G401.6 (cell line): ENCODE results near the gene SLC8A3.

Experiments
- FAIRE-seq: peaks from 2 replicates; lab custom pipeline; 2012; peaks lifted over from hg19 to GRCh38; lab: Jason Lieb, UNC

The SLC8A3 gene

DNA sequence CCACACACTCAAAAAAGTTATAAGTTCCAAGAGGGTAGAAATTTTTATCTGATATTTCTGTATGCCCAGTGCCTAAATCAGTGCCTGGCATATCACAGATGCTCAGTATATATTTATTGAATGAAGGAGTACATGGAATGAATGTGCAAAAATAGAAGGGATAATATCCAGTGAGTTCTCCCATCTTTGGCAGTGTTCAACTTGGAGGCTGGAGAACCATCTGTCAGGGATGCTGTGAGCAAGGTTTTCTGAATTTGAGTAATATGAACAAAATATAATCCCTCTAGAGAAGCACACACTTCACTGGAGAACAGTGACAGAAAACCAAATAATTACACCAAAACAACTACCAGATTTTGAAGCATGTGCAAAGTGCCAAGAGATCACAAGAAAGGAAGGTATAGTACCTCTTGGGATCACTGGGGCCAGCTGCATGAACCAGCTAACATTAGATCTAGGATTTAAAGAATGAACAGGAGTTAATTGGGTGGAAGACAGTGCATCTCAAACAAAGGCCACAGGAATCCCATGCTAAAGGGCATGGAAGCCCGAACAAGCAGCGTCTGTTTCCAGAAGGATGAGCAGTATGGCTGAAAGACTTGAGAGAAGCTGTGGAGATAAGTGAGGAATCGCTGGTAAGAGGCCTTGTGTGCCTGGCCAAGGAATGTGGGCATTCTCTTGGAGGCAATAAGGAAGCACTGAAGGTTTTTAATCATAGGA, 11.5 kb downstream of the SLC8A3 start:
- FAIRE-seq, result no peak

GRCh38 chr14:70173569-70173968, 15.2 kb downstream of the SLC8A3 start:
- FAIRE-seq, result no peak

- FAIRE-seq, result no peak
Measured at GRCh38 chr14:70171726-70172125, 17.0 kb downstream of the SLC8A3 start.

DNA sequence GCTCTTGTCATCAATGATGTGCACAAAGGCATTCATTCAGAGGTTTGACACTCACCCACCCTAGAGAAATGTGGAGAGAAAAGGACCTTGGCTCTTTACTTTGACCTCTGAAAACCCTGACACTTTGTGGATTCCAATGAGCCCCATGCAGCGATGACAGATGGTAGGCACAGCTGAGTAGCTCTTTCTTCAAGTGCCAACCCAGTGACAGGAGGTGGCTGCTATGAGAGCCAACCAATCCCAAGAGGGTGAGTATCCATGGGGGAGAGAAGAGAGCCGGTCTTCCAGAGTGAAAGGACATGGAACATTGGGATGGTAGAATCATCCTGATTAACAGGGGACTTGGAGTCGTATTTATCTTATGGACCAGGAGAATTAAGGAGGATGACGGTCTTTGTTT, 17.8 kb downstream of the SLC8A3 start:
- no peak for FAIRE-seq

DNA sequence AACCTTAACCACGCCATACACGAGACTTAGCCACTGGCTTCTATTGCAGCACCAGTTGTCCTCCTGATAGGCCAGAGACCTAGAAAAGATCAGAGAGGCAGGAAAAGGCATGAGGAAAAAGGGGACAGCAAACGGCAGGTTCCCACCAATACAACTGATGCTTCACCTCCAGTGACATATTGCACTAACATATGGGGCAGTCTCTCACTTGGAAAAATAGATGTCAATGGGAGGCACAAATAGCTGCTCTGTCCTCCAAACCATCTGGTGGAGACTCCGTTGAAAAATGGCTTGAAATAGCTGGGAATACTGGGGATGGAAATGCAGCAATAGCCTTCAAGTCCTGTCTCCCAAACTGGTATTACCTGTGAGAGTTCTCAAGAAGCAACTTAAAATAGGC, 20.3 kb downstream of the SLC8A3 start:
- no peak for FAIRE-seq

- no peak for FAIRE-seq
Measured at GRCh38 chr14:70166530-70167203, 22.1 kb downstream of the SLC8A3 start.

- FAIRE-seq, result no peak
Measured at GRCh38 chr14:70162358-70162757, 26.4 kb downstream of the SLC8A3 start.

DNA sequence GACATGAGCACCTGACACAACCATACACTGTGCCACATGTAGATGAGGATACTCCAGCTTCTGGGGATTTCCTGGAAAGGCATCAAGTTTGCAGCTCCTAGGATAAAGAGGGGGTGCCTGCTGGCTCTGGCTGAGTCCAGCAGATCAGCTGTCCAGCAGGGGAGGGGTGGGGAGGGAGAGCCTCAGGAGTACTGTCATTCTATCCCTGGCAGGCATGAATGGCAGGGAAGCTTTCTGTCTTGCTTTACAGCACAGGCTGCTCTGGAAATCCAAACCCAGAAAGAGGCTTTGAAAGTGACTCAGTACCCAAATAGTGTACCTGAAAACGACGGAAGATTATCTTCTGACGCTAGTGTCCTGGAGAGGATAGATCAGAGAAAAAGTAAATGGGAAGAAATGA, 32.2 kb downstream of the SLC8A3 start:
- no peak for FAIRE-seq

DNA sequence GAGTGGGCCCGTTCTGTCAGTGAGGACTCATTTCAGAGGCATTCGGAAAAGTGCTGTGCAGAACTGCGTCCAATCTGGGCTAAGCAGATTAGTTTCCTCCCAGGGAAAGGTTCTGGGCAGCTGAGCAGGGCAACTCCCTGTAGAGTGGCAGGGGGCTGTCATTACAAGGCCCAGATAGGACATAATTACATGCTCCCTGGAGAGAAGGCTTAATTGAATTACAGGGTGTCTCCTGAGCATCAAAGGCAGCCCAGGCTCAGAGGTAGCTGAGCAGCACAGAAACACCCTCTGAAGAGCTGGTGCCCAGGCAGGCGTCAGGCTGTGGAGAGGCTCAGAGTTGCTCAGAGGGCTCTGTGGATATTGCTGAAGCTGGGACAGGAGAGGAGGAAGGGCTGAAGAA, 36.0 kb downstream of the SLC8A3 start:
- FAIRE-seq, result no peak

GRCh38 chr14:70152081-70152480, 36.7 kb downstream of the SLC8A3 start:
- no peak for FAIRE-seq

- no peak for FAIRE-seq
Measured at GRCh38 chr14:70149596-70150165, 39.1 kb downstream of the SLC8A3 start.

DNA sequence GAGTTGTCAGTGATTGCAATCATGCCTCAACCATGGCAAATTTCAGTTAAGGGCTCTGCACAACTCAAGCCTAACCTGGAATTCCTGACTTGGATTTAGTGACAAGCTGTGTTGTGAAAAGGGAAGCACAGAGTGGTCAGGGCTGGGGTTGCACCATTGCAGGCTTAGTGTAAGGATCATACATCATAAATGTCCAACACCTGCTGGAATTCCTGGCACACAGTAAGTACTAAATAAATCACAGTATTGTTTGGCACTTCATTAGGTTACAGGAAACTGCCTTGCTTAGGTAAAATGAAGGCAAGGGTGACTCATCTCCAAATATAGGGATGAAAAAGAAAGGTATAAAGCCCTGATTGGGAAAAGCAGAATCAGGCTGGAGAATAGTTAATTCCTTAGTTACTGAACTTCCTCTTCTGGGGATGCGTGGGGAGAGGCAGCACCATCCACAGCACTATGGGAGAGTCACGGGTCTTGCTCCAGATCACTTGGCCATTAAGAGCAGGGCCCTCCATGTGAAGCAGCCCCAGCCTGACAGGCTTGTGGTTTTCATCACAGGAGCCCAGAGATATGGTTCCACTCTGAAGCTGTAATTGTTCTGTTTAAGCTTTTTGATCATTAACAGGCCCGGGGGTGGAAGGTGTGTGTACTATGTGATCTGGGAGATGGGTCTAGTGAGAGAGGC, 39.7 kb downstream of the SLC8A3 start:
- FAIRE-seq, result no peak

GRCh38 chr14:70148351-70148750, 40.4 kb downstream of the SLC8A3 start:
- FAIRE-seq, result no peak

GRCh38 chr14:70144046-70144445, 44.7 kb downstream of the SLC8A3 start:
- FAIRE-seq, result no peak

DNA sequence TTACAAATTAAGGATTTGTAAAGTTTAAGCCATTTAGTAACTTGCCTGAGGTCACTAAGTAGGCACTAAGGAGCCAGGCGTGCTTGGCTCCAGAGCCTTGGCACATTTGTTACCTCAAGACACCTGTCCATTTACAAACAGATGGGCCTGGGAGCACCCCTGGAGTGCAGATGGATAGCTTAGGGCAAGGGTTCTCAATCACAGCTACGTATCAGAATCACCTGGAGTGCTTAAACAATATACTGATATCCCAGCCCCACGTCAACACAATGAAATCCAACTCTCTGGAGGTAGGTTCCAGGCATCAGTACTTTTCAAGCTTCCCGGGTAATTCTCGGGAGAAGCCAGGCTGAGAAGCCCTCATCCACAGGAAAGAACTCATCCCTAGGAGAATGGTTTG, 45.4 kb downstream of the SLC8A3 start:
- FAIRE-seq, result no peak

GRCh38 chr14:70140614-70141013, 48.1 kb downstream of the SLC8A3 start:
- FAIRE-seq, result no peak

GRCh38 chr14:70139384-70139783, 49.4 kb downstream of the SLC8A3 start:
- no peak for FAIRE-seq

GRCh38 chr14:70137788-70138187, 51.0 kb downstream of the SLC8A3 start:
- FAIRE-seq, result no peak

- no peak for FAIRE-seq
Measured at GRCh38 chr14:70133461-70133860, 55.3 kb downstream of the SLC8A3 start.

- FAIRE-seq, result no peak
Measured at GRCh38 chr14:70130482-70130881, 58.3 kb downstream of the SLC8A3 start.

DNA sequence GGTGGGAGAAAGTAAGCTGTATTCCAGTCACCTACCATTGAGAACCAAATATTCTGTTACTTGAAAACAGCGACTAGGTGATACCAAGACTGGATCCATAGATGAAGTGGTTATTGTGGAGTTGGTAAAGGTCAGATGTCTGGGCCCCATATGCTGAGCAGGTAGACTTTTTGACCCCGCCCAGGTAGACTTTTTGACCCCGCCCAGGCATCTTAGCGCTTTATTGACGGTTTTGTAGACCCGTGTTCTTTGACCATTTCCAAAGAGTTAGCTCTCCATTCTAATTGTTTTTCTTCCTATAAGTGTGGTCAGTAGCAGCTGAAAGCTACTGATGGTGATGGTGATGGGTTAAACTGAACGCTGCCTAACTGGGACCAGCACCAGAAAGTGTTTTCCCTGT, 61.6 kb downstream of the SLC8A3 start:
- no peak for FAIRE-seq

DNA sequence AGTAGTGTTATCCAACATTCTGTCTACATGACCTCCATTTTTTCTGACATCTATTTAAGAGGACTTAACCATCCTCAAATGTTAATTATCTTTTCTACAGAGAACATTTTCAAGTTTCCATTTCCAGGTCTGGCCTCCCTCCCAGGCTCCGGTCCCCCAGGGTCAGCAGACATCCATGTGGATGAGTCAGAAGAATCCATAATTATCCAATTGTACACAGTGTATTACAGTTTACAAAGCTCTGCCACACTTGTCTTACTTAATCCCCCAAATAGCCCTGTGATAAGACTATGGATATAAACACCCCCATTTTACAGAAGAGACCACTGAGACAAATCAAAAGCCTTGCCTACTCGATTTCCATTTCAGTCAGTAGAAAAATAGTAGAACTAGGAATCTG, 65.0 kb downstream of the SLC8A3 start:
- no peak for FAIRE-seq

DNA sequence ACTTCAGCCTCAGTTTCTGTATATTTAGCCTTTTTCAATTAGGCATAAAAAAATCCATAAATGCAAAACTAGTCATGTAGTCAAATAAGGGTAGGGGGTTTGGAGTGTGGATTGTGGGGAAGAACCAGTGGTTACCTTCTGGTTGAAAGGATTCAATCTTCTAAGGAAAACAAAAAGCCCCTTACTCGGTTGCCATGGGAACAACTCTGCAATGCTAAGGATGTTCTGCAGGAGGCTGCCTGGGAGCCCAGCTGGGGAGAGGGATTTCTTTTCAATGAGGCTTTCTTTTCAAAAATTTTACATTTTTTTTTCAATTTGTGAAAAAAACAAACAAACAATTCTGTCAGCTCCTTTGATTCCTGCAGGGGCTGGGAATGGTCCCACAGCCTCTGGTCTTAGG, 67.2 kb downstream of the SLC8A3 start:
- FAIRE-seq, result no peak
